ENCODE results near the gene TREML2. TPM values are rescaled to one million over a fixed set of nuclear protein-coding genes. Genes with fewer than 3 reads are reported as not detected.

The TREML2 gene
- total RNA-seq, 6 experiments from 2014 or later, result 0.06 to 0.20 (median 0.12) TPM; not detected in 2

DNA sequence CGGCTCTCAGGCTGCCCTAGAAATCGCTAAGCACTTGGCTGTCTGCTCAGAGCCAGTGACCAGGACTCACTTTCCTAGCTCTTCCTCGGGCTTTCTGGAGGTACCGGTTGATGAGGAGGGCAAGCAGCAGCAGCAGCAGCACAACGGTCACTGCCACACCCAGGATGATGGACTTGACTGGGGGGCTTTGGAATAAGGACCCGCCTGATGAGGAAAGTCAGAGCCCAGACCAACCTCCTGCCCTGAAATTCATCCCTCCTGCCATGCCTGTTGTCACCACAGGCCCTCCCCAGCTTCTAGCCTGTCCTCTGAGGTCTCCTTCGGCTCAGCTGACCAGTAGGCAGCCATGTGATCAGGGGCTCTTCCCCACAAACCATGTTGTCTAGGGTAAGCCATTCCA is 16.2 kb downstream of the TREML2 start:
- H3K4me1 ChIP-seq, result no peaks in the 10 kb centered on the region
- intact Hi-C loops (cut with DNase I), result no loop called here
- H3K4me3 ChIP-seq, result no peak overlapping the region
- no peaks in the 10 kb centered on the region for H3K27me3 ChIP-seq
- ATAC-seq (no peak), DNase-seq (no peak)
- no peaks in the 10 kb centered on the region for H3K9me3 ChIP-seq
- no peaks in the 10 kb centered on the region for H3K36me3 ChIP-seq
- 56% methylated on average over 2 of the region's 7 CpGs for WGBS (ENCODE audit: insufficient coverage, low coverage, low lambda C conversion rate, missing lambda C conversion rate)
- no peak overlapping the region for H3K27ac ChIP-seq
- TF ChIP-seq, protein P1, sequence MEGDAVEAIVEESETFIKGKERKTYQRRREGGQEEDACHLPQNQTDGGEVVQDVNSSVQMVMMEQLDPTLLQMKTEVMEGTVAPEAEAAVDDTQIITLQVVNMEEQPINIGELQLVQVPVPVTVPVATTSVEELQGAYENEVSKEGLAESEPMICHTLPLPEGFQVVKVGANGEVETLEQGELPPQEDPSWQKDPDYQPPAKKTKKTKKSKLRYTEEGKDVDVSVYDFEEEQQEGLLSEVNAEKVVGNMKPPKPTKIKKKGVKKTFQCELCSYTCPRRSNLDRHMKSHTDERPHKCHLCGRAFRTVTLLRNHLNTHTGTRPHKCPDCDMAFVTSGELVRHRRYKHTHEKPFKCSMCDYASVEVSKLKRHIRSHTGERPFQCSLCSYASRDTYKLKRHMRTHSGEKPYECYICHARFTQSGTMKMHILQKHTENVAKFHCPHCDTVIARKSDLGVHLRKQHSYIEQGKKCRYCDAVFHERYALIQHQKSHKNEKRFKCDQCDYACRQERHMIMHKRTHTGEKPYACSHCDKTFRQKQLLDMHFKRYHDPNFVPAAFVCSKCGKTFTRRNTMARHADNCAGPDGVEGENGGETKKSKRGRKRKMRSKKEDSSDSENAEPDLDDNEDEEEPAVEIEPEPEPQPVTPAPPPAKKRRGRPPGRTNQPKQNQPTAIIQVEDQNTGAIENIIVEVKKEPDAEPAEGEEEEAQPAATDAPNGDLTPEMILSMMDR (IDR thresholded peaks at IDR 0.05), result no peak

DNA sequence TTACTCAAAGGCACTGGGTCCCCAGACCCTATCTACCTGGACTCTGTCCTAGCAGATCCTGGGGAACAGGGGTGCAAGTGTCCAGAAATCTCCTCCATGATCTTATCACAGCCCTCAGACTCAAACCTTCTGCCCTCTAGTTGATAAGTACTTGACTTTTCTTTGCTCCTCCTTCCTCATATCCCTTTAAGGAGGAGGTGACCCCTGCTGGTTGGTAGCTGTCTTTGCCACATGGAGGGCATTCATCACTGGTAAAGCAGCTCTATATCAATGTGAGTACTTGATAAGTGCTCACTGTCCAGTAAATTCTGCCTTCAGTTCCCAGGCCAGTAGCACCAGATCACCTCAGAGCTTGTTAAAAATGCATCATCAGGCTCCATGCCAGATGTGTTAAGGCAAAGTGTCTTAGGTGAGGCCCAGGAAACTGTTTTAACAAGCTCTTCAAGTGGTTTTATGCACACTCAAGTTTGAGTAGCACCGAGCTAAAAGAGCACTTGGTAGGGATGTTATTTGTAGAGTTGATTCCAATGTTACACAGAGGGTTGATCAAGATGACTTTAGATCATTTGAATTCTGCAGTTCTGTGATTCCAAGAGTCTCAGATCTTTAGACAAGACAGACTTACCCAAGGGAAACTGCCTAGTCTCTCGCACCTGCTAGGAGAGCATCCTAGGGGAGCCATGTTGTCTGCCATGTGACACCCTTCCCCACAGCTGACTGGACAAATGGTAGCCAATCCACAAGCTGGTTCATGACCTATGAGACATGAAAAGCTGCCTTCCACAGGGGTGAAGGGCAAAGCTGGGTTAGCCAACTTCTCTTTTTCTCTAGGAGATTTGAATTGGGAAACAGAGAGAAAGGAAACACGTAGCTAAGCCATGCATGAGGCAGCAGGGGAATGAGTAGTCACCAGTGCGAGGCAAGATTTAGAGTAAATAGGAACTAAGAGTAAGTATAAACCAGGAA is 18.6 kb downstream of the TREML2 start:
- Histone ChIP-seq H3K27ac (no peak overlapping the region), H3K4me1 (no peaks in the 10 kb centered on the region), H3K27me3 (no peaks in the 10 kb centered on the region), H3K36me3 (no peaks in the 10 kb centered on the region), H3K9me3 (no peaks in the 10 kb centered on the region), H3K4me3 (no peak overlapping the region)
- DNase-seq (no peak), ATAC-seq (peak; percentile 77 to 87 (median 82))
- TF ChIP-seq, protein P1 (IDR thresholded peaks at IDR 0.05), result peak; percentile 43 to 65 (median 59)
- no peak for TF ChIP-seq POLR2A (IDR thresholded peaks at IDR 0.05)
- 64% methylated on average over 4 of the region's 4 CpGs for WGBS (ENCODE audit: insufficient coverage, low coverage, low lambda C conversion rate, missing lambda C conversion rate)
- intact Hi-C loops (cut with DNase I), result no loop called here

DNA sequence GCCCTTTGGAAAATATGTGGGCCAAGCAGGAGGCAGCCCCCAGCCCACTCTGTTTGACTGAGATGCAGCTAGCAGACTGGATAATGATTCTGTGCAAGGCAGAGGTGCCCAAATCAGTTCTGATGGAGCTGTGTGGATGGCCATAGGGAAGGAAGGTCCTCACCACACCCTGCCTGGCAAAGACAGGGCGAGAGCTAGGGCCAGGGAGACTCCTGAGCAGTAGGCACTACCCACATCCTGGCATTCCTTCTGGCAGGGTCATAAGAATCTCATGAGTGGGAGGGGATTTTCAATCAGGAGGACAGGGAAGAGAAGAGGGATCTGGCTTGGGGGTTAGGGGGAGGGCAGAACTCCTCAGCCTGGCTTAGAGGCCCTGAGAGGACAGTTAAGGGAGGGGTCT is 19.4 kb downstream of the TREML2 start:
- H3K27me3 ChIP-seq, result no peaks in the 10 kb centered on the region
- DNase-seq (no peak), ATAC-seq (no peak)
- no peaks in the 10 kb centered on the region for H3K36me3 ChIP-seq
- intact Hi-C loops (cut with DNase I), result no loop called here
- TF ChIP-seq, protein P1 (IDR thresholded peaks at IDR 0.05), result no peak
- no peak for TF ChIP-seq POLR2A (IDR thresholded peaks at IDR 0.05)
- H3K27ac ChIP-seq, result no peak overlapping the region
- H3K9me3 ChIP-seq, result no peaks in the 10 kb centered on the region
- WGBS (ENCODE audit: insufficient coverage, low coverage, low lambda C conversion rate, missing lambda C conversion rate), result no CpG with 5 or more reads among the region's 1 CpG
- no peaks in the 10 kb centered on the region for H3K4me1 ChIP-seq
- H3K4me3 ChIP-seq, result no peak overlapping the region

DNA sequence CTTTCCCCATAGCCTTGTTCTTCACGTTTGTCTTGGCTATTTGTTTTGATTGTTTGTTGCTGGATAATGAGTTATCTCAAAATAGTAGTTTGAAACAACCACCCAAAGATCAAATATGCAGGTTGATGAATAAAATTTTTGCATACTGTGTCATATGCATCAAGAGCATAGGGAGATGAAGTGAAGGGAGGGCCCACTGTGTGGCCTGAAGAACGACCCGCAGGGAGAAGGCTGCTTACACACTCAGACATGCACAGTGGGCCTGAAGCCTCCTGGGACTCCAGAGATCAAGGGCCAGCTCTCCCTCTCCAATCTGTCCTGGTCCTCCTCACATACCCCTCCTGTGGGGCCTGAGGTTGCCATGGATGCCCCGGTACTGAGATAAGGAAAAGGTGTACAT is 21.8 kb downstream of the TREML2 start:
- intact Hi-C loops (cut with DNase I), result no loop called here
- no peaks in the 10 kb centered on the region for H3K36me3 ChIP-seq
- 35% methylated on average over 2 of the region's 4 CpGs for WGBS (ENCODE audit: insufficient coverage, low coverage, low lambda C conversion rate, missing lambda C conversion rate)
- no peak overlapping the region for H3K27ac ChIP-seq
- ATAC-seq, result no peak
- no peaks in the 10 kb centered on the region for H3K9me3 ChIP-seq
- no peak for DNase-seq
- no peaks in the 10 kb centered on the region for H3K4me1 ChIP-seq
- TF ChIP-seq, protein P1 (IDR thresholded peaks at IDR 0.05), result no peak
- no peak for TF ChIP-seq POLR2A (IDR thresholded peaks at IDR 0.05)
- H3K4me3 ChIP-seq, result no peak overlapping the region
- no peaks in the 10 kb centered on the region for H3K27me3 ChIP-seq

Measured in right lobe of liver (tissue), 6 donors.